GM18517 (cell line): ENCODE data around the gene FMN1.
A peak's percentile ranks its signal among the peaks of the same experiment; 100 is the strongest.

ENCODE experiments used
- ATAC-seq: cut with Tn5 transposase; IDR thresholded peaks from one replicate; pipeline ENCODE4 v1.9.1; 2021; ENCODE audit warnings: mild to moderate bottlenecking, moderate library complexity; ENCODE audit not compliant: unreplicated experiment

The FMN1 gene

DNA sequence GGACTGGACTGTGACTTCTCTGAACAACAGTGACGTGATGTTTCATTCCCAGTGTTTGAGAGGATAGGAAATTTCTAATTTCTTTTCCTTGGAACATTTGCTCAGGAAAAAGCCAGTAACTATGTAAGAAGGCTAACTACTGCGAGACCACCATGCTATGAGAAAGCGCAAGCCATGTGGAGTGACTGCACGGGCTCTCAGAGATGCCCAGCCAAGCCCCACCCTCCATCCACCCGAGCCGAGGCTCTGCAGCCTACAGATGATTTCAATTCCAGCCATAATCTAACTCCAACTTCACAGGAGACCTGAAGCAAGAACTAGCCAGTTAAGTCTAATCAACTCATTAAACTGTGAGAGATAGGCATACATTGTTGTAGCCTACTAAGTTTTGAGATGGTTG, 352.4 kb downstream of the FMN1 start:
- ATAC-seq: no peak

DNA sequence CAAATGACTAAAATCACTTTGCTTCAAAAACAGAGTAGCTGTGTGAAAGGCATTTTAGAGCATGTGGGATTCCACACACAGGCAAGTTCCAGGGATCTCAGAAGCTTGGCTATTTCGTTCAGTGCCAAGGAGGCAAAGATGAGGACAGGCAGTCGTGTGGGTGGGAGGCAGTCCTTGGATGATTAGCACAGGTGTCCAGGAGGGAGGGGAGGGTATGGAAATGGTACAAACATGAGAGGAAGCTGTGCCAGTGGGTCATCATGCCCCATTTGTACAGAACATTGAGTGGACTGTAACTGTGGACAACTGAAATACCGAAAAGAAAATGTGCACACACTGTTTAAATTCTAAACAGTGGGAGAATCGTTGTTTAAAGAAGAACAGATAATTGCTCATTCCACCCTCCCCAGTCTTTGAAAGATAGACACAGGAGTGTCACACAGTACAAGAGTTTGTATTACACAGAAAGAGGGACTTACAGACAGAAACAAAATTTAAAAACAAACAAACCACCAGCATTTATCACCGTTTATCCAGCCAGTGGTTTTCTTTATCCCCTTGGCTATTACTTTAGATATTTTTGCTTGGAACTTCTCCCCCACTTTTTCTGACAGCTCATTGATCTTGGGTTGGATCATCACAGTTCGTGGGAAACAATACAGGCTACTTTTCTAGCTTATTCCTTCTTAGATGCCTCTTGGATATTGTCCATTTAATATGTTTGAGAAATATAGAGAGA, 353.8 kb downstream of the FMN1 start:
- ATAC-seq: no peak

DNA sequence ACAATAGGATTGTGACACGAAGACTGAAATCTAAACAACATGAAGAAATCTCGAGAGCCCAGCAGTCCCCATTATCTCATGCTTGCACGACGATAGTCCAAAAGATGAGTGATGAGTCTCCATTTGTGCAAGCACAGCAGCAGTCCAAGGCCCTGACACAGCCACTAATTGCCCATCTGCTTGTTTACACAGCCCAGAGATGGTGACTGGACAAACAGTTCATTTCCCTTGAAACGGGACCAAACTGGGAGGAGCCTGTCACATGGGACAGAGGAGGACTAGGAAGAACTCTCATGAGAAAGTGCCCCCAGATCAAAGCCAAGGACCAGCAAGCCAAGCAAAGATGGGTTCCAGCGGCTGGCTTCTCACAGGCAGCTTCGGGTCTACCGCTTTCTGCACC, 355.7 kb downstream of the FMN1 start:
- no peak for ATAC-seq

DNA sequence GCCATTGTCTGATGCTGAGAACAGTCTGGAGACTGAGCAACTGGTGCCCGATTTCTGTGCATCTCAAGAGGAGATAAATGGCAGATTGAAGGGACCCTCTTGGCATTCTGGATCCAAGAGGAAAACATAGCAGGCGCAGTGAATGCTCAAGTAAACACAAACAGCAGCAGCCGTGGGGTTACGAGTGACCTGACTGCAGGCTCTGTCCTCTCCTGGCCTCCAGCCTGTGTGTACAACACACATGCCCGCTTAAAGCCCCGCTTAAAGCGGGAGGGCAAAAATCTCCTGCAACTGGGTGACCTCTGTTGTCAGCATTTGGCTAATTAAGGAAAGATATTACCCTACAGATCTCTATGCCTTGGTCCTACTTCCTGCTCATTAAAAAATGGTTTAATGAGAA, 356.2 kb downstream of the FMN1 start:
- no peak for ATAC-seq

DNA sequence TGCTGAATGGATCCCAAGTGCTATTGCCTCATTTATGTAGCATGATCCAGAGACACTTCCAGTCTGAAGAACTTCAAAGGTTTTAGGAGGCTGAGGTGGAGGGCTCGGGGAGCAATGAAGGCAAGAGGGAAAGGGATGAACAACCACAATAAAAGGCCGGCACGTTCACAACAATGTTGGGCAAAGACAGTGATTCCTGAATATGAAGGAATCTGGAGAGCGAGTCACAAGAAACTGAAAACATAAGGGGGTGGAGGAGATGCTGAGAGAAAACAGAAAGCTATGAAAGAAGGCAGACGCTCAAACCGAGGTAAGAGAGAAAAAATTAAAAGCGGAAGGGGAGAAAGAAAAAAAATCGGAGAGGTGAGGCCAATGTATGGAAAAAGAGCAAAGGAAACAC, 356.6 kb downstream of the FMN1 start:
- no peak for ATAC-seq

DNA sequence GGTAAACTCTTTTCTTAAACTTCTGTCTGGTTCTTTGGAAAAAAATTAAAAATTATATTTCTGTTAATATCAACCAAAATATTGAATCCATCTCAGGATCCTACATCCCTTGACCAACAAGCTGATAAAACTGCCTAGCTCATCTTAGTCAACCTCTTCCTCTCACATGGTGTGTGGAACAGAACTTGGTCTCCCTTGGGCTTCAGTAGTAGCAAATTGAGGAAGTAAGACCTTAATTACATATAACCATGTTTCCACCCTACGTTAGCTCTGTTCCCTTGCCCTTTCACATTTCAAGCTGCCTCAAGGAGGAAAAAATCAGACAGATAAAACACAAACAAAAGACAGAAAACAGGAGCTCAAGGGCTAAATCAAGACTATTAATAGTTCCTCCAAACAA, 360.4 kb downstream of the FMN1 start:
- ATAC-seq: peak; percentile 96

DNA sequence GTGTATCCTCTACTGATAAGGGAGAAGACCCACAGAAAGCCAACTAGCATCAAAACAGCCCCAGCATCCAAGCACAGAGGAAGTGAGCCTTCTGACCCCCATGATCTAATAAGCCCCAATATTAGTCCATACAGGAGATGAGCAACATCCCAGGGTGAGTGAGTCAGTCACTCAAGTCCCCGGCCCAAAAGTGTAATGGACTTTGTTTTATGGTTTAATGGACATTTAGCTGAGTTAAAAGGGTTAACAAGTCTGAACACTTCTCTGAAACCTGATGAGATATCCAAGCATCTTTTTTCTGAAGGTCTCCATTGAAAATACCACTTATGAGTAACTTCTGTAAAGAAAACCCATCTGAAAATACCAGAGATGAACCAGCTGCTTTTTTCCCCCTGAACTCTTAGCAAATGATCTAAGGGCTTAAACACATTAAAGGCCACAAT, 361.1 kb downstream of the FMN1 start:
- no peak for ATAC-seq

DNA sequence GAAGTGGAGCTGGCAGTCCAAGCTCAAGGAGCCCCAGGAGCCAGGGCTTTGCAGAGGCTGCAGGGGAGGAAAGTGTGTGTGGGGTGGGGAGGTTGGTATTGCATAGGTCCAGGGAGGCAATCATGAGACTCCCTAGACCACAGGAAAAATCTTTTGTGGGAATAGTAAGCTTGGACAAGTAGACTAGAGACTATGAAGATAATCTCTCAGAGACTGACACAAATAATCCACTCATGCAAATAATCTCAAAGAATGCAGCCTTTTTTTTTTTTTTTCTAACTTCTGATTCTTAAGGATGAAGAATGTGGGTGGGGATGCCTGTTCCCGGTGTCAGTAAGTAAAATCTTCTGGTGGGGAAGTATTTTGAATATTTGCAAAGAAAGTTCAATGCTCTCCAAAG, 363.0 kb downstream of the FMN1 start:
- ATAC-seq: no peak

DNA sequence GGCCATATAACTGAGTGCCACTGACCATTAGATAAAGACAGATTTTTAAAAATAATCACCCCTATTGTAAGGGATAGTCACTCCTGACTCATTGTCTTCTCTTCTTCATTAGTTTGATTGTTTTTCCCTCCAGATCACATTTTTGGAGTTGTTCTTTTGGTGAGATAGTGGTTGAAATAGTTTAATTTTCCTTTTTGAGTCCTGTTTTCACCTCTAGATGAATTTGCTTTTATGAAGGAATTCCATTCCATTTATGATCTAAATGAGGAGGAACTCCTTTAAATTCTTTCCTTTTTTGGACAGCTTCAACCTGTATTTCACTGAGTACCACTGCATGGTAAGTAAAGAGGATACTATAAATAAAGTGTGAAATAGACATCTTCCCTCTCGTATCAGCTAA, 364.3 kb downstream of the FMN1 start:
- ATAC-seq: no peak

DNA sequence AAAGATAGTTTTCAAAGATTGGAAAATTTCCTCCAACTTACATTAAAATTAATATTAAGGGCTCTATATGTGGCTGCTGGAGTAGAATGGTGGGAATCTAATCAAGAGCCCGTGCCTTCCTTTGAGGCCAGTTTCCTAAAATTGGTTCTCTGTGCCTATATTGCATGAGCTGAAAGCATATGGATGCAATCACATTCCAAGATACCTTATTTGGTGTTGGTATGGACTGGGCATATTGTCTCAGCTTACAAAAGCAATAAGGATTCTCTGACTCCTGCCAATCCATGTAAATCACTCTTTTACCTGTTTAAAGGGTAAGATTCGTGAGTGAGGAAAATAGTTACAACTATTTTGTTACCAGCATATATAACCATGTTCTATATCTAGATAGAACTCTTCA, 365.1 kb downstream of the FMN1 start:
- no peak for ATAC-seq

DNA sequence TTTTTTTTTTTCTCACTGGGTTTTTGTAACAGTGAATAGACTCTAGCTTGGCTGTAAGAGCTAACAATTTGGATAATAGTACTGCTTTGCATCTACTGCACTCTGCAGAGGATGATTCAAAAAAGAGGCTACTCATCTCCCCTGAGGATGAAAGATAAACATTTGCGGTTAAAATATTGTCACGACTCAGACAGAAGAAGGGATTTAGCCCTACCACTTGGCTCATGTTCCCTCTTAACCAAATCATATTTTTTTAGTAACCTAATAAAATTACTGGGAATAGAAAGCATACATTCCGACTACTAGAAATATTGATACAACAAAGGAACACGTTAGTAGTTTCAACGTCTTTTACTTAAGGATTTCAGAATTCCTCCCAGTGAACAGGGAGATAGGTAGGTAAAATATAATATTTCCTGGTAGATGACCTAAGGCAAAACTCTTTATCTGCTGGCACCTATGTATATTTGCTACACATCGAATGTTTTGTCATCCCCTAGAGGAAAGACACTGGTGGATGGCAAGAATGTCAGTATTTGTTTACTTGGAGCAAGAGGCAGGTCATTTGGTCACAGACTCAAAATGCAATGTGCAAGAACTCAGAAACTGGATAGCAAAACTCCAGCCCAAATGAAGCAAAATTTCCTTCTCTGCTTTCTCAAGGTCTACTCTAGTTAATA, 365.9 kb downstream of the FMN1 start:
- ATAC-seq: no peak

DNA sequence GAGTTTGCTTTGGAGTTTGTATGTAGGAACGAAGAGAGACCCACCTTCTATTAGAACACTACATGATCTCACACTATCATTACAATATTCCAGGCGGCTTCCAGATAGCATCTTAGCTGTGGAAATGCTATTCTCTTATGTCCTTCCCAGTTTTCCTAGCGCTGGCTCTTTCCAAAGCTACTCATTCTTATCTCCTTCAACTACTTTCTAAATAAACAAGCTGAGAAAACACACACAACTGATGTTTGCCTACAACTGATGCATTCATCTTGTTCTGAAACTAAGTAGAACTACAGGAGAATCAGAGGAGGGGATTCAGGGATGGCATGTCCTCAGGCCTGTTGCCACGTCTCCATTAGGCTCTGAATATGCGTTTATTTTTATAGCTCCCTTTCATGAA, 367.8 kb downstream of the FMN1 start:
- ATAC-seq: no peak

DNA sequence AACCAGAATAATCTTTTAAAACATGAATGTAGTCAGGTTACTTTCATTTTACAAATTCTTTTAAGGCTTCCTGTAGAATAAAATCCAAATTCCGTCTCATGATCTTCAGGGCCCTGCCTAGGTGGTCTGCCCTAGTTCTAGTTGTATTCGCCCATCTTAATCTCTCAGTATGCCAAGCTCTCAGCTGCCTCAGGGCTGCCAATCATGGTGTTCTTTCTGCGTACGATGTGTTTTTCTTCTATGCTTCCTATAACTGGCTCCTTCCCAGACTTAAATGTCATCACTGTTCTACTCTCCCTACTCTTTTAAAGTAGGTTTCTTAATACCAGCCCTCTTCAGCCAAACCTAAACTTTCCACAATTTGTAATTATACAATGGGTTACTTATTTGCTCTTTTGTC, 369.3 kb downstream of the FMN1 start:
- ATAC-seq: no peak

DNA sequence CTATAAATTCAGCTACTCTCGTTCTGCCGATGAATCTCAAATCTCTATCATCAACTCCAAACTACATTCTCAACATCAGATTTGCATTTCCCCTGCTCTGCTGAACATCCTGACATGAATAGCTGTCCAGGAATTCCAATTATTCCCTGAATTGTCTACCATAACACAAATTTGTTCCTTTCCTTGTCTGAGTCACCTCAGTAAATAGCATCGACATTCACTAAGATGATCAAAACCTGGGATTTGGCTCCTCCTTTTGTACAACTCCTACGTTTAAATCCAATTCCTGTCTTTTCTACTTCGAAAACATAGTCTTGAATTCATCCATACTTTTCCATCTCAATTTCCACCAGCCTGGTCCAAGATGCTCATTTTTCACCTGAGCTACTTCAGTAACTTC, 369.7 kb downstream of the FMN1 start:
- ATAC-seq: no peak

DNA sequence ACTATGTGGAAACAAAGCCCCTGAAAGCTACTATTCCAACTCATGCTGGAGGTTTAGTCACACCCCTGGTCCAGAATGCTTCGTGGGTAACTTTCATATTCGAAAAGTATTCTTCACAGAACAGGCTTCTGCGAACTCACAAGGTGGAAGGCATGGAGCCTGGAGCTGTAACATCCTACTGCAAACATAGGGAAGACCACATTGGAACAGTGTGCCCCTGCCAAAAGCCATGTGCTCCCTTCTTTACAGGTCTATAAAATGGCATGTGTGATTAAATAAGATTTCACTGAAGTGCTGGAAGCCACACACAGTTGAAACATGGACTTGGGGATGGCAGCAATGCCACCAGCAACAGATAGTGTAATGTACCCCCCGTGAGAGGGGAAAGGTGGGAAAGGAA, 370.8 kb downstream of the FMN1 start:
- ATAC-seq: no peak

DNA sequence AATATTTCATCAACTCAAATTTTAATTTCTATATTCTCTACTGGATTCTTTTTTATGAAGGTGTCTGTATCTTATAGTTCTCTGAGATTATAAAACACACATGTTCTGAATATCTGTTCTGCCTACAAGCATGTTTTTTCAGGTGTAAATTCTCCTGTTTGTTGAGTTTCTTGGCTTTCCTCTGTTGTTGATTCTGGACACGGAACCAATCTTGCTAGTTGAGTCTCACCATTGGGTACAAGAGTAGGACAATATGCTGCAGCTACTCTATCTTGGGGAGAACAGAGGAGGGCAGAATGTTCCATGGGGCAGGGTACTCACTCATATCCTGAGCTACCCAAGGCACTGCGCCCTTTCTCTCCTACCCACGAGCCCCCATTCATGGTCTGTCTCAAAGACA, 371.8 kb downstream of the FMN1 start:
- ATAC-seq: no peak

DNA sequence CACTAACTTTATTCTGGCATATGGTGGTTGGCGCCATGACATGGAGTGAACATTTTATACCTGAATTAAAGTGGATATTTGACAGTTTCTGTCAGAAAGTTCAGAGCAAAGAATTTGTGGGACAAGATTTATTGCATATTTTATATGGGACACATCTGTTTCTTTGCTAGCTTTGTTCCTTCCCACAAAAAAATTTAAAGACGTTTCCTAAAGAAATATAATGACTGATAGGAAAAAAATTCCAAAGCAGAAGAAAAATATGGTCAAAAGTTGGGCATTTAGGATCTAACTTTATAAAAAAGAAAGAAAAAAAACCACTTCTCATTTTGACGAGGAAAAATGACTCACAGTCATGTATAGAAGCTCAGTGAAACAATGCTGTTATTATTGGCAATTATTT, 375.1 kb downstream of the FMN1 start:
- ATAC-seq: no peak

DNA sequence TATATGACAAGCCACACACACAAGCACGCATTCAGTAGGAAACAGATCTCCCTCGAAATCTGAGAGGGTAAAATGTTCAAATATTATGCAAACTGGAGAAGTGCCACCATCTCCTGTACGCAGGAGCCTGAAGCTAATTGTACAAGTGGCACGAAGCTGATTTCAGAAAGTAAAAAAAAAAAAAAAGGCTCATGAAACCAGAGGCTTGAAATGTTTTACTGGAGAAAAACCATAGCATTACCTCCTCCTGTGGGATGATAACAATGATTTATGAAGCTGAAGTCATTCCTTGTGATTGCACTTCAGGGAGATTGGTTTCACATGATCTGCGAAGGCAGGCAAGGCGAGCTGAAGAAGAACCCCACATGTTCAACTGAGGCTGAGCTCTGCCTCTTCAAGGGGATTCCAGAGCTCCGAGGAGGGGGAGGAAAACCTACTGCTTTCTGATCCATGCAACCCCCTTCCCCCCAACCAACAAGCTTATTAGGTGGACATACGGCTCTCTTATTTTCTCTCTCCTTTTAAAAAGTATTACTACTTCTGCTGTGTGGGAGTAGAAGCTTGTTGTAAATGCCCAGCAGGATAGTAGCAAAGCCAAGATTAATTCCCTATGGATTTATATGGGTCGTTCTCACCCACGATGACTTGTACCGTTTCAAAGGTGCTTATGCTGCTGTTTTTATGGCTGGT, 375.6 kb downstream of the FMN1 start:
- no peak for ATAC-seq

DNA sequence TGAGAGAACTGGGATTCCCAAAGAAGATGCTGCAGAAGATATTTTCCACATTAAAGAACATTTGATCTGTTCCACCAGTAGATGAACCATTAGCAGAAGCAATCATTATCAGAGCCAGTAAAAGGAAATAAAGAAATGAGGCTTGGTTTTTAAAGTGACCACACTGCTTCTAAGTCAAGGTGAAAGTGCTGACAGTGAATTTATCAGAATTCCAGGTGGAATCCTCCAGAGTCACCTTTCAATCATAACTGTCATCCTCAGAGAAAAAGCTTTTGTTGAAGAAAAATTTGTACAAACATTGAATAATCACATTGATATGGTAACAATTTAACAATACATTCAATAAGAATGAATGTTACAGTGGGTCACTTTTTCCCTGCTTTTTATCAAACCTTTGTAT, 376.9 kb downstream of the FMN1 start:
- no peak for ATAC-seq

DNA sequence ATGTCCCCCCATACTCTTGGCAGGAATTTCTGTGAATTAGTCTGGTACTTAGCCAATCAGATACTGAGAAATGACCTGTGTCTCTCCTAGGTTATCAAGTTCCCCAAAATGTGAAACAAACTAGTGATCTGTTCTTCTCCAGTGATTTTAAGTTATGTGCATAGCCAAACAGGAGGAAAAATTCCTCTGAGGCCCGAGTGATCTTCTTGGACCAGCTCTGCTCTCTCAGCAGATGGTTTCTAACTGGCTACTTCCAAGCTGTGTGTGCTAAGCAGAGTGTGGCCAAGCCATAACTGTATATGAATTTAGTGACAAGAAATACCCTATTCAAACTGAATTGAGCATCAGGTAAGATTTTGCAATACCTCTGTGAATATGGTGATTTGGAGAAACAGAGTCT, 387.2 kb downstream of the FMN1 start:
- no peak for ATAC-seq

DNA sequence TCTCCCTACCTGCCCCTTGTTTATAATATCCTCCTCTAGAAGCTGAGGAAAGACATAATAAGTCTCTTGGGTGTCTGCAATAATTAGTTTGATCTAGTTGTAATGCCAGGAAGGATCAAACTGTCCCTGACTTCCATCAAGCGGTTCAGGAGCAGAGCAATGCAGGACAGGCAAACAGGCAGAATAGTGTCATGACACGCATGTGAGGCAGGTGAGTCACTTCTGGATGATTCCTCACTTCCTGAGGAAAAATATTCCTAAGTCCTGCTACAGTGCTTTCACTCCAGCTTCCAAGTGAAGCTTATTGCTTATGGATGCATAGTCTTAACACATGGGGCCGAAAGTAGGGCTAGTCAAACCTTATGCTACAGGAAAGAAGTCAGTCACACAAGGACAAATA, 390.9 kb downstream of the FMN1 start:
- ATAC-seq: no peak

DNA sequence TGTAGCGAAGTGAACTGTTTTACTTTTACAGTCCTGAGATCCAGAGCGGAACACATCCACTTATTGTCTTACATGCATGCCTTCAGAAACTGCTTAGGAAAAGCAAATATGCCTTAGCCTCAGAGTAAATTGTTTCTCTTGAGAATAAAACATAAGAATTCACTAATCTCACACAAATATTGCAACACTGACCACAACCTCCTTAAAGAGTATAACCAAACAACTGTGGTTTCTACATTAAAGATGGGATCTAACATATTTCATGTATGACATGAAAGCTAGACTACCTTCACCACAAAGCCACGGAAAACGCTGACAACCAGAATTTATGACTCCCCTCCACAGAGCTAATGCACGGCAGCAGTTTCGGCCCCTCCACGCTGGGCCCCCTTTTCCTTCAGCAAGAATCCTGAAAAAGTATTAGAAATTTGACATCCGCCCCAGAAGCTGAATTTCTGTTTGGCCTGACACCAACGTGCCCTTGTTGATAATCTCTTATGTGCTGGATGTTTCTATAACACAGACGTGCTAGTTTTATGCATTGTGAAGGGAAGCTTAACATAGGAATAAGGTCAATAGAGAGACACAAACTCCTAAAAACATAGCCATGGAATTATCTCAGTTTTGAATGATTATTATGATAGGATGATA, 392.1 kb downstream of the FMN1 start:
- no peak for ATAC-seq
